SW480 (cell line): Measurements from ENCODE around the gene SPAG16.
A peak's percentile ranks its signal among the peaks of the same experiment; 100 is the strongest.
"Not testable (repeated sequence)": the region's sequence is repeated elsewhere in the genome, so short reads cannot be mapped to it uniquely, and the experiment has no call there.

Experiments
- DNase-seq: peaks from one replicate; pipeline ENCODE4 v3.0.0-alpha.2; 2016; ENCODE audit warnings: low spot score

SPAG16 gene

DNA sequence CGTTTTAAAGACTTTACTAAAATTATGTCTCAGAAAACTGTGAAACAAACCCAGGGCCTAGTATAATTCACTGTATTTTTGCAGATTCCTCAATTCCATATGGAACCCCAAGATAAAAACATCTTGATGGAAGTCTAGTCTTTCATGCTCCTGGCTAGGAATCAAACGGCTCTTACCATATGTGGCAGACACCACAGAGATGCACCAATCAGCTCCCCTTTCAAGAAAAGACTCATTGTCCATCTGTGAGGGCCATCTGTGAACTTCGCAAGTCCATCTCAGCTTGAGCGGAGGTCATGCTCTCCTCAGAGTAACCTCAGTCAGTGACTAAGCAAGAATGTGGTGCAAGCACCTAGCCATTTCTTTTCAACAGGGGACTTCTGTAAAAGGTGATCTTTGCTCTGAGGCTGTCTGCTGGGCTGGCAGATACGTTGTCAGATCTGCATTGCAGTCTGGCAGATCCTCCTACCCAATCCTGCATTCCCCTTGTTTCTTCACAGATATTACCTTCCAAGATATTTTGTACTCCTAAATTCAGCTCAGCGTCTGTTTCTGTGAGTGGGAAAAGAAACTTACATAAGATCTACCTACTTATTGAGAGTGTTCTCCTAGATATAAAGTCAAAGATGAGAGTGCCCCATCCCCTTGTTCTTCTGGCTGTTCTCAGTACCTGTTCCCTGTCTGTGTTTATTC, 419.3 kb downstream of the SPAG16 start:
- DNase-seq, result no peak

- DNase-seq, result no peak
These were observed 425.9 kb downstream of the SPAG16 start for GRCh38 chr2:213710164-213710563.

GRCh38 chr2:213718411-213718810, 434.1 kb downstream of the SPAG16 start:
- not testable (repeated sequence) for DNase-seq

GRCh38 chr2:213722565-213722964, 438.3 kb downstream of the SPAG16 start:
- no peak for DNase-seq

DNA sequence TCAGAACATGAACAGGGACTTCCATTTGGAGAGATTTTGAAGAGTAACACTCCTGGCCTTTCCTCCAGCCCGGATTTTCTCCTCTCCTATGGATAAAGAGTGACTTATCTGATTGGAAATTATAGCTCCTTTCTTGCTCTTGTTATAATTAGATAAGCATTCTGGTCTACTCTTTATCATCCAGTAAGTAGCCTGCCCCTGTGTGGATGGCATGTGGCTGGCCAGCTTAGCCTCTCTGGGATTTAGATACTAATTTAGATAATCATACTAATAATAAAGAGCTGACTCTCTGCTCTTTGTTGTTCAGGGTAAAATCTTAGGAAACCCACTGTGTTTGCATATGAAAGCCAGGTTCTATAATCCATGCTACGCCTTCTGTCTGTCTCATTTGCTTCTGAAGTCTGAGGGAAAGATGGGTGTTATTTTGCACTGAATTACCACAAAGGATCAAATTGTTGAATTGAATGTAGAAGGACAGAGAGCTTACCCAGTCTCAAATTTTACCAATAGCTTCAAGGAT, 438.8 kb downstream of the SPAG16 start:
- DNase-seq, result no peak

DNA sequence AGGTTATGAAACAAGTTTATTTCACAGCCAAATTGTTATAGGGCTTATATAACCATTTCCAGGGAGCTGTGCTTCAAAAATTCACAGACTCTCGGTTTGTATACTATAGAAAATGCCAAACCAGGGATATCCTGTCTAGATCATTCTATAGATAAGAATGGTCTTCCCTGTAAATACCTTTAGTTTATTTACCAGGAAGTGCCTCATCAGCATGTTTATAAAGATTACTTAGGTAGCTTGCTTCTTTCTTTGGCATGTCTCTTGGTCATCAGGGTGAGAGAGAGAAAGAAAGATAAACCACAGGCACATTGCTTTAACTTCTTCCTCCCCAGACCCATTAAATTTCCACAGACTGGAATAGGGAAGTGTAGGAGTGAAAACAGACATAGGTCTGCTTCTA, 439.4 kb downstream of the SPAG16 start:
- DNase-seq, result no peak

DNA sequence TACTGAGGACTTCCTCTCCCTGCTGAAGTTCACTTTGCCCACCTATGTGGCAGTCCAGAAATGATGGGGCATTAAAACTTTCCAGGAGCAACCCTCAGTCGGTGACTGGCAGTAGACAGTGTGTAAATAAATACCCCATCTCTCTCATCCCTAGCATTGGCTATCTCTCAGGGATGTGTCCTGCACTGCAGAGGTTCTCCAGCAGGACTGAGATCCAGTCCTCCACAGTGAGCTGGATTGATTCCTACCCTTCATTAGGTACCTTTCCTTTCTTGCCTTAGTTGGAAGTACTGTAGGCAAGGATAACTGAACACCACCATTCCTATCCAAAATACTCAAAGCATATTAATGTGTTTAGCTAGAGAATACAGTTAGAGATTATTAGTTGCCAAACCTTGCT, 441.8 kb downstream of the SPAG16 start:
- no peak for DNase-seq

GRCh38 chr2:213733893-213734292, 449.6 kb downstream of the SPAG16 start:
- no peak for DNase-seq

- no peak for DNase-seq
These were observed 456.2 kb downstream of the SPAG16 start for GRCh38 chr2:213740453-213740852.

DNA sequence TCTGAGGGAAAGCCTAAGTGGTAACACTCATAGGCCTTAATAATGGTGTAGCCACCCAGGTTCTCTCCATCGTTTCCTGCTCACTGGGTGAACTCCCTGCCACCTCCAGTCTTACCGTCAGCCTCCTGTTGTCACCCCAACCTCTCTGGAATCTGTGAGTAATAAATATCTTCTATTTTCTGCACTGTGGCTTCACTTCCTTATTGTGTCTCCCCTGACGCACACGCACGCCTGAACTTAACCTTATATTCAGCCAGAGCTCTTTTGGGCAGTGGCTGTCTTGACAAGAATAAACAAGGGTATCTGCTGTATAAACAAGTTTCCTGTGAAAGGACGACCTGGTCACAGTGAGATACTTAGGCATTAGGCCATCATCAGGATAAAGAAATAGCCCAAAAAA, 467.2 kb downstream of the SPAG16 start:
- no peak for DNase-seq

GRCh38 chr2:213752575-213752974, 468.3 kb downstream of the SPAG16 start:
- no peak for DNase-seq

GRCh38 chr2:213757525-213757924, 473.3 kb downstream of the SPAG16 start:
- DNase-seq, result no peak

- DNase-seq, result no peak
These were observed 479.1 kb downstream of the SPAG16 start for GRCh38 chr2:213763354-213763753.

- DNase-seq, result no peak
These were observed 479.7 kb downstream of the SPAG16 start for GRCh38 chr2:213763963-213764362.

DNA sequence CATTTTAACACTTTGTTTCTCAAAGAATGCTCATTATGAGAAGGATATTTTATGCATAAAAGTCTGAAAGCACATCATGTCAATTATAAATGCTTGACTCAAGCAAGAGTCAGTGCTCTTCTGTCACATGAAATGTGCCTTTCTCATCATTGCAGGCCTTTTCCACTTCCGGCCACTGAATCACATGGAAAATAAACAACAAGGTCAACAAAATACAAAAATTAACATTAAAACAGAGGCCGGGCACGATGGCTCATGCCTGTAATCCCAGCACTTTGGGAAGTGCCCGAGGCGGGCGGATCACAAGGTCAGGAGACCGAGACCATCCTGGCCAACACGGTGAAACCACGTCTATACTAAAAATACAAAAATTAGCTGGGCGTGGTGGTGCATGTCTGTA, 480.6 kb downstream of the SPAG16 start:
- DNase-seq, result no peak

- no peak for DNase-seq
These were observed 481.8 kb downstream of the SPAG16 start for GRCh38 chr2:213766062-213766461.

DNA sequence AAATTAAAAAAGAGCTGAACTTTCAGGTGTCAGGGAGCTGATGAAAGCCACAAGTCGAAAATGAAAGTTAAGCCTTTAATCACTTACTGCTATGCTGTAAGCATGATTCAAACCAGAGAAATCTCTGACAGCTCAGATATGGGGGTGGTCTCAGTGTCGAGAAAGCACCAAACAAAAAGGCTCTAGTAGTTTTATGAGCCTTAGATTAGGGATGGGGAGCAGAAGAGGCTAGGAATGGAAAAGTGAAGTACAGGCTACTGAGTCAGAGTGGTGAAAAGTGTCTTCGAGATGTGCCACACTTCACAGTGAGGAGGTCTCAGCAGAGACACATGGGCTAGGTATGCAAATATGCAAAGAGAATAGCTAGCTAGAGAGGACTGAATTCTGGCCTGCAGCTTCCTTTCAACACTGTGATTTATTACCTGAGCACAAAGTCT, 482.2 kb downstream of the SPAG16 start:
- DNase-seq, result peak; percentile 3

DNA sequence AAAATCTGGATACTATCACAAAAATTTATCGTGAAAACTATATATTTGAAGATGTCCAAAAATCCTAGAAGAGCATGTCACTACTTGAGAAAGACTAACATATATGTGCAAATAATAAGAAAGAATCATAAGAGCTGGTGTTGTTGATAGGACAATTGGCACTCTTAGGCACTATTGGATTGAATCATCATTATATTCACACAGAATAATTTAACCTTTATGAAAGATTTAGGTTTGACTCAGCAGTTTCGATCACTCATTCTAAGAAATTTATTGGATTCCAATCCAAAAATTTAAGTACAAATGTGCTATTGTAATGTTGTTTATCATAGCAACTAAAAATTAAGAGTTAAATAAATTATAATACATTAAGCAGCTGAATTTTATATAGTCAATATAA, 503.6 kb downstream of the SPAG16 start:
- DNase-seq, result no peak

GRCh38 chr2:213789940-213790339, 505.7 kb downstream of the SPAG16 start:
- DNase-seq, result no peak

- no peak for DNase-seq
These were observed 507.8 kb downstream of the SPAG16 start for GRCh38 chr2:213792045-213792444.

DNA sequence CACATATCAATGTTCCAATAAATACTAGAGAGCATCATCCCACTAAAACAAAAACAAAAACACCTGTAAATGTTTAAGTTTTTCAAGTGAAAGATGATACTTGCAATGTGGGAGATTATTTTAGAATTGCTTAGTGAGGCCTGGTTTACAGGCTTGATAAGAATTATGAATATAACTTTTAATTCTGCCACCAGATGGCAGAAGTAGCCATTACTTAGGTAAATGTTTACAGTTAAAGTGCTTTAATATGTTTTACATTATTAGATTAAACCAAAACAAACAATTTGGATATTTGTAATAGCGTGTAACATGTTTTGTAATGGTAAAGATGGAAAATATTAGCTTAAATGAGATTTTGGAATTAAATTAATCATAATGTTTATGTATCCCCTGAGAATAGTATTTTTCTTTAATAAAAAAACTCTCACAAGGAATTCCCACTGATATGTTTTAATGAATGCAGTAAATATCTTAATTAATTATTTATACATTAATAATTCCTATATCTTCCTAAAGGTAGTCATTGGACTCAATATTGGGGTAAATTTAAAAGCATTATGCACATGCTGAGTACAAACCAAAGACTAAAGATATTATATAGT, 522.0 kb downstream of the SPAG16 start:
- DNase-seq, result peak; percentile 10

- DNase-seq, result no peak
These were observed 532.3 kb downstream of the SPAG16 start for GRCh38 chr2:213816583-213816982.

- DNase-seq, result no peak
These were observed 534.2 kb downstream of the SPAG16 start for GRCh38 chr2:213818436-213818835.

DNA sequence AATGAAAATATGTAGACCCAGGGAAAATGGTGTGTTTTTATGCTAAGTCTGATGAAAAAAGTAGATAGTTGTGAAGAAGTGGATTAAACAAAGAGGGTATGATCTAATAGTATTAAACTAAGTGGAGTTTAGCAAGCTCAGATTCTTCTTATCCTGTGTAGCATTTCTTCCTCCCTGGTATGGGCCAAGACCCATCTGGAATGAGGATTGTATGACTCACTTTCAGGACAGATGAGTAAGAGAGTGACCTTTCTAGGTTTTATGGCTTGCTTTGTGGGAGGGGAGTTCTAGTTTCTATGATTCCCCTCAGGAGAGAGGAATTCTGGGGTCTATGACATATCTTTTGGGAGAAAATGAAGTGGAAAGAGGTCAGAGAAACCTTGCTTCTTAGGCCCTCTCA, 550.1 kb downstream of the SPAG16 start:
- no peak for DNase-seq
